GM12891 (cell line): Measurements from ENCODE around the gene BAHCC1.

Source experiments
- DNase-seq: peaks from one replicate; pipeline ENCODE4 v3.0.0; 2011; ENCODE audit warnings: low spot score; ENCODE audit not compliant: insufficient read length
- FAIRE-seq: peaks from 2 replicates; lab custom pipeline; 2011; peaks lifted over from hg19 to GRCh38; lab: Jason Lieb, UNC
- PAX5 ChIP-seq: IDR thresholded peaks from 2 replicates; pipeline ENCODE4 v1.6.1; 2011; ENCODE audit warnings: low read length, moderate library complexity, mild to moderate bottlenecking; ENCODE audit not compliant: insufficient read depth, severe bottlenecking
- POLR2A ChIP-seq: IDR thresholded peaks from 2 replicates; pipeline ENCODE4 v1.6.1; 2011; ENCODE audit warnings: low read depth, low read length, control low read depth
- POLR2AphosphoS5 ChIP-seq: IDR thresholded peaks from 2 replicates; pipeline ENCODE4 v1.6.1; 2011; ENCODE audit warnings: low read depth, low read length, control low read depth
- POU2F2 ChIP-seq: IDR thresholded peaks from 2 replicates; pipeline ENCODE4 v1.6.1; 2011; ENCODE audit warnings: low read depth, mild to moderate bottlenecking, control low read depth, low read length, moderate library complexity
- SPI1 ChIP-seq: IDR thresholded peaks from 2 replicates; pipeline ENCODE4 v1.6.1; 2011; ENCODE audit warnings: low read depth, low read length, control low read depth
- TAF1 ChIP-seq: IDR thresholded peaks from 2 replicates; pipeline ENCODE4 v1.6.1; 2011; ENCODE audit warnings: low read depth, low read length, control low read depth

The BAHCC1 gene

GRCh38 chr17:81428516-81428915 lies 33.3 kb downstream of the BAHCC1 start:
- no peak for FAIRE-seq
- TF ChIP-seq SPI1 (no peak), POLR2A (no peak)
- no peak for DNase-seq

- TF ChIP-seq PAX5 (no peak), TAF1 (no peak), SPI1 (no peak), POU2F2 (no peak), POLR2AphosphoS5 (no peak), POLR2A (no peak)
- DNase-seq (no peak), FAIRE-seq (no peak)
Measured at GRCh38 chr17:81428948-81429774, 33.9 kb downstream of the BAHCC1 start.

- no peak for DNase-seq
Measured at GRCh38 chr17:81429821-81430551, 34.7 kb downstream of the BAHCC1 start.

GRCh38 chr17:81431545-81432482 lies 36.6 kb downstream of the BAHCC1 start:
- no peak for TF ChIP-seq POU2F2
- TF ChIP-seq SPI1 = no peak
- no peak for TF ChIP-seq POLR2AphosphoS5
- FAIRE-seq = no peak
- no peak for DNase-seq

More at GRCh38 chr17:81429821-81430551, 34.7 kb downstream of the BAHCC1 start:
- TF ChIP-seq POLR2AphosphoS5 = no peak
- no peak for TF ChIP-seq TAF1
- no peak for TF ChIP-seq POLR2A
- TF ChIP-seq SPI1 = no peak
- no peak for TF ChIP-seq PAX5
- no peak for TF ChIP-seq POU2F2
- FAIRE-seq = no peak

- no peak for FAIRE-seq
Measured at GRCh38 chr17:81432941-81433340, 37.7 kb downstream of the BAHCC1 start.

GRCh38 chr17:81433656-81434055 lies 38.4 kb downstream of the BAHCC1 start:
- DNase-seq = no peak
- no peak for FAIRE-seq
- no peak for TF ChIP-seq PAX5
- TF ChIP-seq TAF1 = no peak
- no peak for TF ChIP-seq POU2F2
- no peak for TF ChIP-seq POLR2AphosphoS5
- no peak for TF ChIP-seq SPI1
- TF ChIP-seq POLR2A = no peak

More at GRCh38 chr17:81432941-81433340, 37.7 kb downstream of the BAHCC1 start:
- no peak for DNase-seq
- TF ChIP-seq PAX5 (no peak), POLR2AphosphoS5 (no peak), TAF1 (no peak), POLR2A (no peak), SPI1 (no peak), POU2F2 (no peak)

- TF ChIP-seq SPI1 (no peak), POU2F2 (no peak), TAF1 (no peak), POLR2A (no peak), PAX5 (no peak), POLR2AphosphoS5 (no peak)
- FAIRE-seq = no peak
- DNase-seq = no peak
Measured at GRCh38 chr17:81434072-81434471, 38.8 kb downstream of the BAHCC1 start.

GRCh38 chr17:81434681-81435417 lies 39.6 kb downstream of the BAHCC1 start:
- FAIRE-seq = no peak
- no peak for TF ChIP-seq SPI1
- no peak for TF ChIP-seq PAX5
- TF ChIP-seq POLR2A = no peak
- no peak for TF ChIP-seq TAF1
- no peak for TF ChIP-seq POLR2AphosphoS5
- DNase-seq = no peak
